ENCODE results near the gene LIPK. TPM values are rescaled to one million over a fixed set of nuclear protein-coding genes. Genes with fewer than 3 reads are reported as not detected.

The LIPK gene
- polyA plus RNA-seq, 1 of the 3 experiments (the other 2 are of a cell fraction), result not detected

- H3K36me3 ChIP-seq (replicated peaks in 1 of 2; ENCODE audit: control insufficient read depth in 1 of 2, insufficient read depth in 2 of 2, low read length in 1 of 2), result no peaks in the 10 kb centered on the region
- H3K9me2 ChIP-seq, result no peaks in the 10 kb centered on the region
- H3K79me2 ChIP-seq (ENCODE audit: insufficient read depth), result no peaks in the 10 kb centered on the region
- TF ChIP-seq ELF1 (IDR thresholded peaks at IDR 0.05) (no peak), TEAD4 (IDR thresholded peaks at IDR 0.05; ENCODE audit: borderline replicate concordance, insufficient read depth) (no peak), EZH2phosphoT487 (IDR thresholded peaks at IDR 0.05; ENCODE audit: borderline replicate concordance, low read depth) (no peak), RXRA (IDR thresholded peaks at IDR 0.05; ENCODE audit: borderline replicate concordance, low read depth) (no peak), EP300 (IDR thresholded peaks at IDR 0.05; ENCODE audit: borderline replicate concordance in 1 of 2, low read depth in 1 of 2, low read length in 1 of 2) (no peak), CHD2 (IDR thresholded peaks at IDR 0.05; ENCODE audit: low read length, partially characterized antibody) (no peak), NRF1 (IDR thresholded peaks at IDR 0.05; ENCODE audit: low read depth, low read length) (no peak), MXI1 (IDR thresholded peaks at IDR 0.05; ENCODE audit: low read depth, low read length) (no peak), REST (IDR thresholded peaks at IDR 0.05; ENCODE audit: low read depth, low read length) (no peak), FOXJ3 (CRISPR knock-in tag; IDR thresholded peaks at IDR 0.05) (no peak), SMC3 (IDR thresholded peaks at IDR 0.05; ENCODE audit: low read depth, low read length) (no peak), FOSL2 (IDR thresholded peaks at IDR 0.05; ENCODE audit: borderline replicate concordance, low read depth) (no peak), YY1 (IDR thresholded peaks at IDR 0.05; ENCODE audit: low read depth) (no peak), MEF2A (IDR thresholded peaks at IDR 0.05; ENCODE audit: borderline replicate concordance, low read depth) (no peak), GABPA (IDR thresholded peaks at IDR 0.05; ENCODE audit: low read depth) (no peak), RCOR1 (IDR thresholded peaks at IDR 0.05; ENCODE audit: low read length) (no peak), NFIC (IDR thresholded peaks at IDR 0.05; ENCODE audit: borderline replicate concordance) (no peak), TAF1 (IDR thresholded peaks at IDR 0.05; ENCODE audit: borderline replicate concordance, low read depth, low read length) (no peak)
- TF ChIP-seq, protein P1, sequence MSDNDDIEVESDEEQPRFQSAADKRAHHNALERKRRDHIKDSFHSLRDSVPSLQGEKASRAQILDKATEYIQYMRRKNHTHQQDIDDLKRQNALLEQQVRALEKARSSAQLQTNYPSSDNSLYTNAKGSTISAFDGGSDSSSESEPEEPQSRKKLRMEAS (IDR thresholded peaks at IDR 0.05; ENCODE audit: low read depth), result no peak
- H2AFZ ChIP-seq (ENCODE audit: low read depth), result no peak overlapping the region; the same call in 1 of the 2 replicates
- H3K9me3 ChIP-seq, result 0 out of 2 replicates have a peak, but pooled peaks cover 3% of the 10 kb centered on the region
- no peak overlapping the region for H3K4me2 ChIP-seq
- H3K4me3 ChIP-seq (ENCODE audit: low read depth in 2 of 2, low read length in 1 of 2), result no peak overlapping the region
- no peak overlapping the region for H3K27ac ChIP-seq (ENCODE audit: low read depth in 2 of 2, low read length in 1 of 2)
- peaks cover 5% of the 10 kb centered on the region for H3F3A ChIP-seq (replicated peaks; ENCODE audit: insufficient read depth)
- no peaks in the 10 kb centered on the region for H4K20me1 ChIP-seq (ENCODE audit: insufficient read depth)
- peaks cover 5% of the 10 kb centered on the region in 2 experiments; a peak in 2 of 4 replicates for H3K4me1 ChIP-seq (ENCODE audit: control insufficient read depth in 1 of 2, insufficient read depth in 2 of 2, low read depth in 1 of 2, low read length in 1 of 2)
- no peak for DNase-seq
- ChIA-PET CTCF (interaction anchor here (0.7 kb wide), 1 partner anchor 26 kb away, joined by 3 read pairs; no protein-coding TSS in a partner anchor), POLR2A (no interaction called here)
- WGBS (ENCODE audit: low lambda C conversion rate), result 91% methylated on average over 2 of the region's 2 CpGs
- no peaks in the 10 kb centered on the region for H3K27me3 ChIP-seq (ENCODE audit: insufficient read depth)
- H3K9ac ChIP-seq, result no peak overlapping the region
These were observed 27.2 kb downstream of the LIPK start for GRCh38 chr10:88733215-88733614.
